Non-pigmented ciliary epithelial cell (primary cell): Measurements from ENCODE around the gene ARHGEF12.

Experiments used
- DNase-seq: peaks from one replicate; pipeline ENCODE4 v3.0.0-alpha.2; 2010; ENCODE audit warnings: low read depth

ARHGEF12 gene

GRCh38 chr11:120385655-120386054 lies 49.4 kb downstream of the ARHGEF12 start:
- no peak for DNase-seq

GRCh38 chr11:120386318-120386717 lies 50.1 kb downstream of the ARHGEF12 start:
- no peak for DNase-seq

GRCh38 chr11:120386774-120387371 lies 50.7 kb downstream of the ARHGEF12 start:
- no peak for DNase-seq

GRCh38 chr11:120388261-120388660 lies 52.0 kb downstream of the ARHGEF12 start:
- no peak for DNase-seq

GRCh38 chr11:120389693-120390584 lies 53.7 kb downstream of the ARHGEF12 start:
- DNase-seq: no peak

- DNase-seq: no peak
Measured at GRCh38 chr11:120390585-120390922, 54.3 kb downstream of the ARHGEF12 start.

- DNase-seq: no peak
Measured at GRCh38 chr11:120391292-120391691, 55.1 kb downstream of the ARHGEF12 start.

GRCh38 chr11:120391854-120392253 lies 55.6 kb downstream of the ARHGEF12 start:
- no peak for DNase-seq

- no peak for DNase-seq
Measured at GRCh38 chr11:120392314-120392713, 56.1 kb downstream of the ARHGEF12 start.

- DNase-seq: peak; percentile 61
Measured at GRCh38 chr11:120392793-120393192, 56.6 kb downstream of the ARHGEF12 start.

GRCh38 chr11:120394119-120394518 lies 57.9 kb downstream of the ARHGEF12 start:
- DNase-seq: no peak

- DNase-seq: no peak
Measured at GRCh38 chr11:120395778-120396177, 59.6 kb downstream of the ARHGEF12 start.

- no peak for DNase-seq
Measured at GRCh38 chr11:120398132-120398531, 61.9 kb downstream of the ARHGEF12 start.

GRCh38 chr11:120399307-120399706 lies 63.1 kb downstream of the ARHGEF12 start:
- DNase-seq: no peak

- peak; percentile 96 for DNase-seq
Measured at GRCh38 chr11:120400564-120401364, 64.6 kb downstream of the ARHGEF12 start.

- no peak for DNase-seq
Measured at GRCh38 chr11:120401506-120401905, 65.3 kb downstream of the ARHGEF12 start.

GRCh38 chr11:120403966-120404365 lies 67.8 kb downstream of the ARHGEF12 start:
- no peak for DNase-seq

GRCh38 chr11:120404495-120404894 lies 68.3 kb downstream of the ARHGEF12 start:
- DNase-seq: no peak

- no peak for DNase-seq
Measured at GRCh38 chr11:120409655-120410054, 73.4 kb downstream of the ARHGEF12 start.

- DNase-seq: no peak
Measured at GRCh38 chr11:120410622-120411380, 74.6 kb downstream of the ARHGEF12 start.

- DNase-seq: peak; percentile 68
Measured at GRCh38 chr11:120413480-120413879, 77.3 kb downstream of the ARHGEF12 start.

GRCh38 chr11:120420572-120420971 lies 84.4 kb downstream of the ARHGEF12 start:
- no peak for DNase-seq
